ENCODE results near the gene C1QTNF8. TPM values are rescaled to one million over a fixed set of nuclear protein-coding genes. Genes with fewer than 3 reads are reported as not detected.

Gene C1QTNF8
- total and polyA plus RNA-seq, 2 of the 8 experiments (the other 6 are each of a cell fraction or from before 2014, with no cell fraction given), result not detected

GRCh38 chr16:1105888-1106620 is 10.0 kb upstream of the C1QTNF8 start (continued):
- TF ChIP-seq ATF3 (IDR thresholded peaks at IDR 0.05; ENCODE audit: insufficient read depth, low read depth, low read length), result peak; percentile 90
- TF ChIP-seq USF2 (IDR thresholded peaks at IDR 0.05; ENCODE audit: low read length), result peak; percentile 94
- no peak for TF ChIP-seq SP1 (IDR thresholded peaks at IDR 0.05; ENCODE audit: low read depth, low read length)
- TF ChIP-seq MAX (IDR thresholded peaks at IDR 0.05), result peak; percentile 64
- 0 out of 4 replicates have a peak, but pooled peaks of 1 of the 2 experiments have one; percentile 31 for TF ChIP-seq SIN3A (conservative IDR thresholded peaks at IDR 0.05 in 1 of 2, IDR thresholded peaks at IDR 0.05 in 1 of 2; ENCODE audit: low read depth in 1 of 2, low read length in 2 of 2)
- peak; percentile 95 to 97 for TF ChIP-seq RAD21 (IDR thresholded peaks at IDR 0.05 in 1 of 2, conservative IDR thresholded peaks at IDR 0.05 in 1 of 2; ENCODE audit: low read depth in 2 of 2, low read length in 2 of 2)

All from H1 (cell line).